ENCODE measurements around the gene ZXDC. TPM values are rescaled to one million over a fixed set of nuclear protein-coding genes. Genes with fewer than 3 reads are reported as not detected.

ZXDC gene
- total and polyA plus RNA-seq, 2 donors (not counting 3 experiments of a cell fraction or from before 2014, with no cell fraction given) = 15.2 to 22.6 TPM

- ChIA-PET POLR2A (no interaction called here), CTCF (no interaction called here)
- Histone ChIP-seq H3K4me1 (ENCODE audit: control insufficient read depth, extremely low read depth, insufficient read depth, low read length) (no peaks in the 10 kb centered on the region), H4K20me1 (replicated peaks; ENCODE audit: control insufficient read depth, extremely low read depth, insufficient read depth, low read length) (no peaks in the 10 kb centered on the region), H3K9me1 (replicated peaks; ENCODE audit: control insufficient read depth, extremely low read depth, insufficient read depth, low read length) (no peaks in the 10 kb centered on the region), H3K9ac (replicated peaks; ENCODE audit: extremely low read depth, insufficient read depth, low read length) (no peak overlapping the region), H3K27ac (ENCODE audit: insufficient read depth, low read depth, low read length) (no peak overlapping the region), H3K36me3 (ENCODE audit: control insufficient read depth in 2 of 2, extremely low read depth in 1 of 2, insufficient read depth in 2 of 2, low read length in 2 of 2) (no peaks in the 10 kb centered on the region), H3K79me2 (ENCODE audit: control insufficient read depth, insufficient read depth, low read length) (no peaks in the 10 kb centered on the region), H3K9me3 (replicated peaks; ENCODE audit: control insufficient read depth, insufficient read depth, low read length) (no peaks in the 10 kb centered on the region), H2AFZ (ENCODE audit: low read depth, low read length) (no peak overlapping the region), H3K4me2 (ENCODE audit: insufficient read depth, low read length) (no peak overlapping the region), H3K27me3 (ENCODE audit: control insufficient read depth in 2 of 2, insufficient read depth in 2 of 2, low read length in 2 of 2) (no peaks in the 10 kb centered on the region), H3K4me3 (replicated peaks in 1 of 3; ENCODE audit: insufficient read depth in 1 of 3, low read depth in 1 of 3, low read length in 3 of 3) (no peak overlapping the region)
- intact Hi-C loops (cut with micrococcal nuclease) (no loop called here), dilution Hi-C loops (cut with MboI; ENCODE audit: extremely low pct_ligation_motif_present, low sequenced_read_pairs) (no loop called here)
- FAIRE-seq (no peak), DNase-seq (ENCODE audit: low read depth, low spot score) (no peak)
- BruUV-seq (replicated peaks) = no TSS peak
- no peak for TF ChIP-seq EZH2 (IDR thresholded peaks at IDR 0.05; ENCODE audit: borderline replicate concordance, low read depth, low read length, severe bottlenecking)
- TF ChIP-seq CTCF (IDR thresholded peaks at IDR 0.05; ENCODE audit: extremely low read depth in 1 of 2, insufficient read depth in 1 of 2, low read depth in 1 of 2, low read length in 2 of 2) = no peak
- TF ChIP-seq POLR2AphosphoS5 (IDR thresholded peaks at IDR 0.05; ENCODE audit: insufficient read depth, low read depth, low read length) = no peak
- TF ChIP-seq MAX (IDR thresholded peaks at IDR 0.05; ENCODE audit: insufficient read depth, insufficient read length) = no peak
- TF ChIP-seq FOS (IDR thresholded peaks at IDR 0.05; ENCODE audit: borderline replicate concordance, insufficient read depth, low read length) = no peak
Measured at GRCh38 chr3:126423191-126424038, 52.3 kb downstream of the ZXDC start.

Measured in endothelial cell of umbilical vein (primary cell).